HepG2 (cell line): ENCODE data around the gene ALPK1. TPM values are rescaled to one million over a fixed set of nuclear protein-coding genes. Genes with fewer than 3 reads are reported as not detected.

Experiments used
- ATAC-seq: fragments of 200-7000 bp; cut with Tn5 transposase; 3 replicates; pipeline ENCODE4 v1.9.1; 2020; ENCODE audit warnings: mild to moderate bottlenecking, moderate library complexity
- BruUV-seq: library from RNA; stranded (reverse); fragments of 400-500 nt; replicated peaks from 2 replicates; lab custom pipeline; 2021; lab: Mats Ljungman, UMichigan
- CTCF ChIA-PET: fragments of 300-600 bp; formaldehyde crosslinking; extraction: SDS; loops from one replicate; lab custom pipeline; 2021; ENCODE audit warnings: low total read pairs, inconsistent platforms, low intra/inter-chr PET ratio; lab: Yijun Ruan, JAX
- POLR2A ChIA-PET: fragments of 350-600 bp; sonication (Branson Sonifier 250); formaldehyde crosslinking; loops from one replicate; lab custom pipeline; 2020; ENCODE audit warnings: antibody characterized with exemption, inconsistent platforms; lab: Yijun Ruan, JAX
- DNase-seq: peaks from one replicate; pipeline ENCODE4 v3.0.0-alpha.2; 2015; ENCODE audit warnings: low spot score
- FAIRE-seq: peaks from 3 replicates; lab custom pipeline; 2011; peaks lifted over from hg19 to GRCh38; lab: Jason Lieb, UNC
- H2AFZ ChIP-seq: one replicate; pipeline ENCODE4 v1.6.1; 2011; ENCODE audit warnings: low read length, inconsistent platforms
- H3K27ac ChIP-seq: fragments of 300-600 bp; 3 replicates; pipeline ENCODE4 v1.8.0; 2011; ENCODE audit warnings: mixed run types, mild to moderate bottlenecking, mixed read lengths, low read length, inconsistent platforms; ENCODE audit not compliant: insufficient read depth; ENCODE audit errors: extremely low read length
- H3K27me3 ChIP-seq, 2 experiments: fragments of 200-600 bp in 1 of 2; 2 replicates in 1 of 2; 3 replicates in 1 of 2; pipeline versions ENCODE4 v1.6.0 to v1.8.0; 2011; ENCODE audit warnings: low read length in 2 of 2, mild to moderate bottlenecking in 2 of 2, moderate library complexity in 2 of 2, inconsistent platforms in 1 of 2; ENCODE audit not compliant: insufficient read depth in 2 of 2, control insufficient read depth in 1 of 2
- H3K36me3 ChIP-seq, 2 experiments: fragments of 200-600 bp in 1 of 2; replicated peaks in 1 of 2; 2 replicates in 1 of 2; 3 replicates in 1 of 2; pipeline versions ENCODE4 v1.5.1 to v1.8.0; 2011; ENCODE audit warnings: low read length in 2 of 2, inconsistent platforms in 1 of 2; ENCODE audit not compliant: insufficient read depth in 2 of 2, control insufficient read depth in 1 of 2
- H3K4me1 ChIP-seq: 2 replicates; pipeline ENCODE4 v1.5.1; 2012; ENCODE audit warnings: low read length, inconsistent platforms; ENCODE audit not compliant: insufficient read depth
- H3K4me2 ChIP-seq: 2 replicates; pipeline ENCODE4 v1.6.0; 2011; ENCODE audit warnings: low read depth, low read length, inconsistent platforms
- H3K4me3 ChIP-seq, 3 experiments: fragments of 200-600 bp in 1 of 3; sonication (generic), shearing (Covaris generic) in 1 of 3; replicated peaks in 1 of 3; 2 replicates each; pipeline ENCODE4 v1.5.1; 2011 to 2016; ENCODE audit warnings: low read length in 3 of 3, inconsistent platforms in 2 of 3, low read depth in 2 of 3, mild to moderate bottlenecking in 2 of 3, control low read depth in 1 of 3, mixed read lengths in 1 of 3; ENCODE audit not compliant: insufficient read depth in 1 of 3
- H3K79me2 ChIP-seq: one replicate; pipeline ENCODE4 v1.6.1; 2011; ENCODE audit warnings: low read length, inconsistent platforms; ENCODE audit not compliant: insufficient read depth
- H3K9ac ChIP-seq: 2 replicates; pipeline ENCODE4 v1.6.0; 2011; ENCODE audit warnings: mild to moderate bottlenecking, low read depth, low read length, inconsistent platforms; ENCODE audit not compliant: insufficient read depth
- H3K9me3 ChIP-seq: 2 replicates; pipeline ENCODE4 v1.5.1; 2012; ENCODE audit warnings: mild to moderate bottlenecking, low read length
- H4K20me1 ChIP-seq: 2 replicates; pipeline ENCODE4 v1.6.0; 2011; ENCODE audit warnings: inconsistent platforms, mild to moderate bottlenecking, low read length, moderate library complexity; ENCODE audit not compliant: insufficient read depth
- ATF6 ChIP-seq: sonication (generic); formaldehyde crosslinking; conservative IDR thresholded peaks from 2 replicates; pipeline ENCODE4 v1.4.0; 2020; ENCODE audit warnings: missing genetic modification reagents
- ETV6 ChIP-seq: sonication (generic); formaldehyde crosslinking; conservative IDR thresholded peaks from 2 replicates; pipeline ENCODE4 v1.4.0; 2020; ENCODE audit warnings: missing genetic modification reagents
- HMGA1 ChIP-seq: sonication (generic); formaldehyde crosslinking; conservative IDR thresholded peaks from 2 replicates; pipeline ENCODE4 v1.4.0; 2020; ENCODE audit warnings: missing genetic modification reagents
- POGK ChIP-seq: sonication (generic); formaldehyde crosslinking; conservative IDR thresholded peaks from 2 replicates; pipeline ENCODE4 v1.8.0; 2022; ENCODE audit warnings: mild to moderate bottlenecking, moderate library complexity, missing genetic modification reagents
- SCMH1 ChIP-seq: sonication (generic); formaldehyde crosslinking; IDR thresholded peaks from 2 replicates; pipeline ENCODE4 v1.9.0; 2021; ENCODE audit warnings: missing genetic modification reagents, mild to moderate bottlenecking, borderline replicate concordance
- TEAD2 ChIP-seq: sonication (generic); formaldehyde crosslinking; IDR thresholded peaks from 2 replicates; pipeline ENCODE4 v1.9.0; 2021; ENCODE audit warnings: missing genetic modification reagents
- UBTF ChIP-seq: sonication (generic); formaldehyde crosslinking; IDR thresholded peaks from 2 replicates; pipeline ENCODE4 v1.4.0; 2020; ENCODE audit warnings: mild to moderate bottlenecking, missing genetic modification reagents
- YEATS4 ChIP-seq: sonication (generic); formaldehyde crosslinking; IDR thresholded peaks from 2 replicates; pipeline ENCODE4 v1.4.0; 2020; ENCODE audit warnings: missing genetic modification reagents, borderline replicate concordance
- ZNF333 ChIP-seq: sonication (generic); formaldehyde crosslinking; IDR thresholded peaks from 2 replicates; pipeline ENCODE4 v1.4.0; 2020; ENCODE audit warnings: mild to moderate bottlenecking, missing genetic modification reagents, borderline replicate concordance
- ZNF33A ChIP-seq: sonication (generic); formaldehyde crosslinking; IDR thresholded peaks from 2 replicates; pipeline ENCODE4 v1.5.1; 2020; ENCODE audit warnings: missing genetic modification reagents, mild to moderate bottlenecking, moderate library complexity, borderline replicate concordance
- ZNF720 ChIP-seq: sonication (generic); formaldehyde crosslinking; IDR thresholded peaks from 2 replicates; pipeline ENCODE4 v1.4.0; 2020; ENCODE audit warnings: missing genetic modification reagents
- WGBS: methylation state at CpG from one replicate; pipeline ENCODE4 v1.1.6; 2017; ENCODE audit warnings: low lambda C conversion rate; 5-methylcytosine and 5-hydroxymethylcytosine counted together
- in situ Hi-C: cut with HindIII; loops from 2 replicates; pipeline ENCODE4 v1.10.0; 2017; ENCODE audit warnings: low pct_unique_long_range_greater_than_20kb; ENCODE audit not compliant: extremely low pct_ligation_motif_present
- intact Hi-C: fragments of 100-400 bp; cut with micrococcal nuclease; formaldehyde crosslinking; loops from one replicate; pipeline ENCODE4 v1.10.0; 2022; ENCODE audit not compliant: unreplicated experiment
- polyA plus RNA-seq, 8 experiments: library from polyadenylated mRNA; depleted of rRNA in 3 of 8; stranded (reverse) in 7 of 8; unstranded in 1 of 8; fragments of >200 nt; fragmentation: Illumina TruSeq in 4 of 8; extraction: Trizol in 4 of 8; gene quantifications; 2 replicates each; pipeline versions ENCODE4 v1.2.1 to v1.2.3, GENCODE V29; 2011 to 2016; ENCODE audit warnings: low read depth in 4 of 8, missing spikeins in 1 of 8, mixed read lengths in 1 of 8; ENCODE audit not compliant: insufficient read depth in 1 of 8
- total RNA-seq, 5 experiments: library from RNA; depleted of rRNA; stranded (reverse); fragments of >200 nt; fragmentation: Illumina TruSeq; extraction: Trizol; gene quantifications; 2 replicates each; pipeline ENCODE4 v1.2.3, GENCODE V29; 2016; ENCODE audit warnings: low read depth in 1 of 5

Gene ALPK1
- total and polyA plus RNA-seq, 2 of the 13 experiments (the other 11 are each of a cell fraction or from before 2014, with no cell fraction given): 0.61 to 1.3 TPM

GRCh38 chr4:112287258-112287989 lies 9.7 kb upstream of the ALPK1 start:
- DNase-seq (no peak), ATAC-seq (no peak), FAIRE-seq (no peak)
- no peak overlapping the region for H3K9ac ChIP-seq
- no peaks in the 10 kb centered on the region for H4K20me1 ChIP-seq
- no peaks in the 10 kb centered on the region for H3K36me3 ChIP-seq
- in situ Hi-C loops (no loop called here), intact Hi-C loops (no loop called here)
- TF ChIP-seq ZNF333 (CRISPR knock-in tag) (no peak), HMGA1 (CRISPR knock-in tag) (no peak), TEAD2 (no peak), YEATS4 (CRISPR knock-in tag) (no peak), SCMH1 (no peak), UBTF (CRISPR knock-in tag) (no peak), POGK (CRISPR knock-in tag) (no peak), ZNF720 (CRISPR knock-in tag) (no peak), ZNF33A (CRISPR knock-in tag) (no peak), ATF6 (no peak), ETV6 (CRISPR knock-in tag) (no peak)
- no peaks in the 10 kb centered on the region for H3K9me3 ChIP-seq
- H3K4me2 ChIP-seq: no peak overlapping the region
- peaks cover 39% of the 10 kb centered on the region for H3K4me1 ChIP-seq
- H2AFZ ChIP-seq: no peak overlapping the region
- CTCF ChIA-PET: no interaction called here
- H3K79me2 ChIP-seq: no peaks in the 10 kb centered on the region
- POLR2A ChIA-PET: no interaction called here
- no peak overlapping the region for H3K4me3 ChIP-seq
- 66% methylated on average over 7 of the region's 8 CpGs for WGBS
- no peaks in the 10 kb centered on the region; a peak in 2 of 5 replicates for H3K27me3 ChIP-seq
- BruUV-seq: no TSS peak
- no peak overlapping the region for H3K27ac ChIP-seq
